CD4-positive, alpha-beta T cell treated with Interleukin-4 for 1 hour (primary cell): ENCODE data around the gene C10orf90.

Source experiments
- DNase-seq, 2 donors: peaks; one replicate each; pipeline ENCODE4 v3.0.0-alpha.2; 2020 to 2022

Gene C10orf90

DNA sequence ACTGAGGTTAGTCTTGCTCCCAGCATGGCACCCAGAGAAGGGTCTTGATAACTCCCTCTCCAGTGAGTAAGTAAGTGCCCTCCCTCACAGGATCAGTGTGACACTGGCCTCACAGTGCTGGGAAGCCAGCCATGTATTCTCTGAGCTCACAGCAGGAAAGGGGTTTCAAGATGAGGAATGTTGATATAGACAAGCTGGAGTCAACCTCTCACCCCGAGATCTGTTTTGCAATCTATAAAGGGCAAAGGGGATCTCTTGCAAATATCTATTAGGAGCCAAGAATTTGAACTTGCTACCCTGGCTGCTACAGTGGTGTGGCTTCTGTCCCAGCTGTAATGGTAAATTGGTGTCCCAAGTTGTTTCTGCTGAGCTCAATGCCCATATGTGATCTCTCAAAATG is 212.0 kb downstream of the C10orf90 start:
- DNase-seq: no peak

- no peak for DNase-seq
Measured at GRCh38 chr10:126456632-126457031, 213.9 kb downstream of the C10orf90 start.

- no peak for DNase-seq
Measured at GRCh38 chr10:126455766-126456405, 214.6 kb downstream of the C10orf90 start.

- DNase-seq: no peak
Measured at GRCh38 chr10:126455036-126455765, 215.3 kb downstream of the C10orf90 start.

DNA sequence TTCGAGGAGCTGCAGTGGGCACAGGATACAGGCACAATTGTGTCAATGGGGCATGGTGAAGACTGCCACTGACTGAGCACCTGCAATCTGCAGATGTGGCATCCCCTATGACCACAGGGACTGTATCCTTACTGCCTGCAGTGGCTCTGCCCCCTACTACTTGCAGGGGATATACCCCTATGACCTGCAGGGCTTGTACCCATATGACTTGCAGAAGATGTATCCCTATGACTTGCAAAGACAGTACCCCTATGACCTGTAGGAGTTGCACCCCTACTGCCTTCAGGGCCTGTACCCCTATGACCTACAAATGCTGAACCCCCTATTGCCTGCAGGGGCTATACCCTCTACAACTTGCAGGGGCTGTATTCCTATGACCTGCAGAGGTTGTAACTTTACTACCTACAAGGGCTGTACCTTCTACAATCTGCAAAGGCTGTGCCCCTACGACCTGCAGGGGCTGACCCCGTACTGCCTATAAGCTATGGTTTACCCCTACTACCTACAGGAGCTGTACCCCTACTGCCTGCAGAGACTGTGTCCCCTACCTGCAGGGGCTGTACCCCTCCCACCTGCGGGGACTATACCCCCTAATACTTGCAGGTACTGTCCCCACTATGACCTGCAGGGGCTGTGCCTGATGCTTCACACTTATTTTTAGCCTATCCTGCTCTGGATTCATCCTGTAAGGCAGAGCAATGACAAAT is 216.3 kb downstream of the C10orf90 start:
- DNase-seq: no peak

DNA sequence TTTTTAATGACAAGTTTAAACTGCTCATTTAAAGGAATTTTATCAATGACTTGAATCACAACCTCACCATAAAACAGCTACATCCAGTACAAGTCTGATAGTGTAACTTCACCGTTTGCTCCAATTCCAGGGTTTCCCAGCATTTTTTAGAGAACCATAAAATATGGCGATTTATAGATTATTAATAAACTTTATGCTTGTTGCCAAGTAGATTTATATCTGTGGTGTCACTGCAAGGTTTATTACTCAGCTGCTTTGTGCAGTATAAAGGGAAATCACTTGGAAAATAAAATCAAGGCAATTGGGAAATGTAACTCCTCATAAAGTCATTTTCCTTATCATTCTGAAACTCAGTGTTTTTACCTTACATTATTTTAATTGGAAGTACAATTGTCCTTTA is 218.2 kb downstream of the C10orf90 start:
- no peak for DNase-seq

- no peak for DNase-seq
Measured at GRCh38 chr10:126448091-126448490, 222.4 kb downstream of the C10orf90 start.

GRCh38 chr10:126439942-126440341 is 230.6 kb downstream of the C10orf90 start:
- DNase-seq: no peak

- DNase-seq: no peak
Measured at GRCh38 chr10:126438407-126438783, 232.1 kb downstream of the C10orf90 start.

DNA sequence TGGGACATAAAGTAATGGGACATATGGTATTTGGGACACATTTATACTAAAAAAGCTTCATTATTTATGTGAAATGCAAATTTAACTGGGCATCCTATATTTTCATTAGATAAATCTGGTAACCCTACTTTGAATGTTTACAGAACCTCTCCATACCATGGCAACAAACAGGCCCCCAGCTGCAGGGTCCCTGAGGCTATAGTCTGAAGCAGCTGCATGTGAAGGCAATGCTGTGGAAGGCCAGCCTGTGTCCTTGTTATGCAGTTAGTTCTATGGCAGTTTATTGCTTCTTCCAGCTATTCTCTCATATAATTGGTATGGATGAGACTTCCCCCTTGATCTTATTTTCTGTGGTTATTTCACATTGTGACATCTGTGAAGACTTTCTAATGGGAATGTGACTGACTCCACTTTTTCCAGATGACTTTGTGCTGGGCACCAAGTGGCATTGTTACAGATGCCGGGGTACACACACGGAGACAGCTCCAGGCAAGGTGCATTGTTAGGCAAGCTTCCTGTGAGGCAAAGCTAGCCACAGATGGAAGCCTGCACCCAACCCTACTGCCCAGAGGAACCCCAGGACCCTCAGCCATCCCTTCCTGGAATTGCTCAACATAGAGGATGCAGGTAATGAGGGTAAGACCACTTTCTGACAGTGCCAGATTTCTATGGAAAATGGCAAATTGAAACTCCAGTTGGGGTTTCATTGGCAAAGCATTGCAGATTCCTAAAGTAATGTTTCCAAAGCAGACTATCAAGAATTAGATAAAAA is 232.7 kb downstream of the C10orf90 start:
- DNase-seq: no peak

DNA sequence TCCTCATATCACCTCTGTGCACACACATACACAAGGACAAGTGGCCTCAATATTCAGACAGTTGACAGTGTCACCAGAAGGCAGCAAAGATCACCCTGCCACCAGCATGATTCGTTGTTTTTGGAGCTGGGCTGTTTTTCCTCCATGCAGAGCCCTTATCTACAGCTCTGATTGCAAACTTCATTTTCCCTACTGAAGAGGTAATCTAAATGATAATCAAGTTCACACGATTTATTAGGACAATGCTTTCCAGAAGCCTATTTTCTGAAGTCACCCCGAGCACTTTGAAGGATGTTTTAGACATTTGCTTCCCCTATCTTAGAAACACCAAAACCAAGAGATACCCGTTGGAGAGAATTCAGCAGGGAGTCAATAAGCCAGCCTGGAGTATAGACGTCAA is 236.3 kb downstream of the C10orf90 start:
- DNase-seq: no peak

DNA sequence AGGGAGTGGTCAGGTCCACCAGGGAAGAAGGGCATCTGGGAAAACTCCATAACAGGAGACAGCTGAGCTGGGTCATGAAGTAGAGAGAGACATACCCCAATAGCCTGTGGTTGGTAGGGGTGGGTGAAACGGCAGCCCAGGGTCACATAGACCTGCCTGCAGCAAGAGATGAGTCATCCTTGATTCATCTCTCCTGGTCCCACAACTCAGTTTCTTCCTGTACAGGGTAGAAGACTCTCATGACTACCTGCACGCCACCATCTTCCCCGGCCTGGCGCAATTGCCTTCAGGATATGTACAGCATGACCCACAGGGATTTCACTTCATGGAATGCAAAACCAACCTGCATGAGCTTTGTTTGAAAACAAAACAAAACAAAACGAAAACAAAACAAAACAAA is 237.1 kb downstream of the C10orf90 start:
- DNase-seq: no peak

- DNase-seq: no peak
Measured at GRCh38 chr10:126432507-126432906, 238.0 kb downstream of the C10orf90 start.

DNA sequence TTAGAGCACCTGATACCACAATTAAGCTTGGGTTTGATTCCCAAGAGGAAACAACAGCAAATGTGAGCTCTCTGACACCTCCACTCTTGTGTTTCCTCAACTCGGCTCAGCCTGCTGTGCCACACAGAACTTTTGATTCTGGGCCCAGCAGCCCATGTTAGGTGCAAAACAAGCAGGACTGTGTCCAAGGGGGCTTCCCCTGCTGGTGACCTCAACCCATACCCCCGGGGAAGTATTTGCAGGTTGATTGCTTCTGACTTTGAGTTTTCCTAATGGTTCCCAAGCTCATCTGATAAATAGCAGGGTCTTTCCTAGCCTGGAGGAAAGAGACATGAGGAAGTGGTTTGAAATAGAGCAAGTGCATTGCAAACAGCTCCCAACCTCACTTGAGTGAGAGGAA is 238.7 kb downstream of the C10orf90 start:
- no peak for DNase-seq

DNA sequence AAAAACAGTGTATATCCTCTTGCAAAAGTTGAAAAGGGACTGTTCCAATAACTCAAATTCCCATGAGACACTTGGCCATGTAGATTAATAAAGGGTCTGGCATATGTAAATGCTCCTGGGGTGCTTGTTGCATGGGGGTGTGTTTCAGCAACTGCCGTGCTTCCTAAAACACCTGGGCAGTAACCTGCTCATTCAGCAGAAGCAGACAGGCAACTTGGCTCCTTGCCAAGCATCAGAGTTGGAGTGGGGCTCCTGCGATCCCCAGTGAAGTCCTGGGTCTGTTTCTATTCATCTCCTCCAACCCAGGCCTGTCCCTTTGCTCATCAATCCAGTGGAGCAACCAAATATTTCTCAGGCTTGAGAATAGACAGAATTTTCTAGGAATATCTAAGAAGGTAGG is 240.0 kb downstream of the C10orf90 start:
- DNase-seq: no peak

DNA sequence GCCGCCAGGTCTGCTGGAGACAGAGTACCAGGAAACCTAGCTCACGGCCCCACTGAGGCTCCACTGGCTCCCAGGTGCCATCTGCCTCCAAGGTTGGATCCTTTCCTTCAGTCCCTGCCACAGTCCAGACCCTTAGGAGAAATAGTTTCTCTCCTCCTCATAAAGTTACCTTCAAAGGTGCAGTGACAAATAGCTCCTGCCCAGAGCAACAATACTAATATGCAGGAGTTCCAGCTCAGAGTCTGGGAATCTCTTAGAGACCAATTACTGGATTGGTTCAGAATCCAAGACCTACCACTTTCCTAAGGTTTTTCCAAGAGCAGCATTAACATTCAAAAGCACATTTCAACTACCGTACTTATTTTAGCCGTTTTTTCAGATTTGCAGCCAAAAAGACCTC is 241.2 kb downstream of the C10orf90 start:
- DNase-seq: no peak

GRCh38 chr10:126425489-126426065 is 244.9 kb downstream of the C10orf90 start:
- DNase-seq: no peak

DNA sequence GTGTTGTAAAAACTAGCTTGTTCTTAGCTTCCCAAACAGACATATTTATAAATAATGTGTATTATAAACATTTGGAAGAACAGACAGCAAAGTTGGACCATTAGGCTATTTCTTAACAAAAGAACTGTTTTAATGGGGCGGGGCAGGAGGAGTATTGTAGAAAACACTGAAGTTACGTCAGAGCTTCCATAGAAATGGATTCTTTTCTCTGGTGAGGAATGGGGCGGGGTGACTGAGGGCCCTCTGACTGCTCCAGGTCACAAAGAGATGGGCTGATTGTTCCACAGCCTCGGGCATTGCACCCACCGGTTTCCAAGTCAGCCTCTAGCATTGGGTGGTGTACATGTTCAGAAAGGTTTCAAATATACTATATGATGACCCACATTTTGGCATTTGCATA is 245.5 kb downstream of the C10orf90 start:
- no peak for DNase-seq

GRCh38 chr10:126423732-126424491 is 246.6 kb downstream of the C10orf90 start:
- no peak for DNase-seq

DNA sequence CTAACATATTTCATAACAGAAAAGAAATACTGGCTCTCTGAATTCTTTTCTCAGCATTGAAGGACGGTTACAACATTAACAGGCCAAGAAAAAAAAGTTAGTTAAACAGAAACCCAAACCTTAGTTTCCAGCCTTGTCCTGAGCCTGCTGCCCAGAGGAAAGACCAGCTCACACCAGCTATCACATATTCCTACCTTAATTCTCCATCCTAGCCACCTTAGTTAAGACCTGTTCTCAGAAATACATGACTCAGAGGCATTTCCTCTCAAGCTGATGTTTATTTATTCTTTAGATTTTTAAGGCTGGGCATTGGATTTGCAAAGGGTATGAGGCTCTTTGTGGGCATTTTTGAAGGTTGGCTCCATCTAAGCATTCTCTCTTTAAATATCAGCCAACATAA is 247.9 kb downstream of the C10orf90 start:
- DNase-seq: no peak

- no peak for DNase-seq
Measured at GRCh38 chr10:126421756-126422256, 248.7 kb downstream of the C10orf90 start.
